ENCODE data around the gene OSER1.

The OSER1 gene

GRCh38 chr20:44176833-44177534 is 33.6 kb downstream of the OSER1 start:
- Histone ChIP-seq H3K36me3 (ENCODE audit: insufficient read depth, low read length) (no peaks in the 10 kb centered on the region), H3K9me3 (ENCODE audit: insufficient read depth, low read length, severe bottlenecking) (no peaks in the 10 kb centered on the region), H3K4me2 (ENCODE audit: insufficient read depth, low read length) (no peak overlapping the region), H3K4me3 (ENCODE audit: low read depth in 1 of 2, low read length in 2 of 2) (no peak overlapping the region), H3K27me3 (ENCODE audit: insufficient read depth, low read length, poor library complexity) (peaks cover 29% of the 10 kb centered on the region), H3K27ac (ENCODE audit: low read length) (no peak overlapping the region), H3K79me2 (ENCODE audit: insufficient read depth, low read length) (no peaks in the 10 kb centered on the region), H4K20me1 (ENCODE audit: insufficient read depth, low read length) (peaks cover 3% of the 10 kb centered on the region; the same call in 1 of the 2 replicates), H2AFZ (ENCODE audit: low read depth, low read length) (no peak overlapping the region), H3K4me1 (ENCODE audit: insufficient read depth, low read length) (no peaks in the 10 kb centered on the region), H3K9ac (ENCODE audit: low read depth, low read length) (no peak overlapping the region)
- no peak for TF ChIP-seq CTCF (IDR thresholded peaks at IDR 0.05; ENCODE audit: borderline replicate concordance, extremely low read depth, low read length, poor library complexity, severe bottlenecking)
- no peak for TF ChIP-seq EZH2 (IDR thresholded peaks at IDR 0.05; ENCODE audit: borderline replicate concordance, low read depth, low read length, severe bottlenecking)
- no peak for ATAC-seq (ENCODE audit: insufficient read depth, low read depth)
- no peak for DNase-seq

DNA sequence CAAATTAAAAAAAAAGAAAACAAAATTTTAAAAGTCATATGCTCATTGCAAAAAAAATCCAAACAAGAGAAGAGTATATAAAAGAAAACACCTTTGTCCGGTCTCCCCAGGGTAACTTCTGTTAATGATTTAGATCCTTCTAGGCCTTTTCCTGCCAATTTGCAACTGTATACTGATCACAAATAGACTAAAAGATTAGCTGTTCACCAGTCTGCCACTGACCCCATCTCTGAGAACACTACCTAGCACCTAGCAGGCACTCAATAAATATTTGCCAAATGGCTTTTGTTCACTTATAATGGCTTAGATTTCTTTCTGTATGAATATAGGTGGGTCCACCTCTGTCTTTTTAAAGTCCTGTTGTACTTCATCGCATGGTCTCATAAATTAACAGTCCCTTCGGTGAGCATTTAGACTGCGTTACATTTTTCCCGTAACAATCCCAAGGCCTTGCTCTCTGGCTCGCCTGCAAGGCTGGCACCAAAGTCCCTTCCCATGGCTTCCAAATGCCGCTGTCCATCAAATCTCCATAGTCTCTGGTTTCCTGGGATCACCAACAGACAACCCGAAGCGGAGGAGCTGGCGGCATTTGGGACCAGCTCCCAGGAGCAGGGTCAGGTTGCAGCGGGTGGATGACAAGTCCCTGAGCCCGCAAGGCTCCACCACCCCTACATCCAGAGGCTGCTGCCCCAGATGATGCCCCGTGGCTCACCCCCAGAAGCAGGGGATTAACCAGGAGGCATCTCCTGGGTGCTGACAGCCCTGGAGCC is 35.4 kb downstream of the OSER1 start:
- no peaks in the 10 kb centered on the region for H3K4me1 ChIP-seq (ENCODE audit: insufficient read depth, low read length)
- ATAC-seq (ENCODE audit: insufficient read depth, low read depth) (no peak), DNase-seq (no peak)
- no peak overlapping the region for H3K27ac ChIP-seq (ENCODE audit: low read length)
- no peak overlapping the region for H3K4me3 ChIP-seq (ENCODE audit: low read depth in 1 of 2, low read length in 2 of 2)
- H4K20me1 ChIP-seq (ENCODE audit: insufficient read depth, low read length): no peaks in the 10 kb centered on the region; the same call in 1 of the 2 replicates
- H3K27me3 ChIP-seq (ENCODE audit: insufficient read depth, low read length, poor library complexity): peaks cover 35% of the 10 kb centered on the region
- TF ChIP-seq CTCF (IDR thresholded peaks at IDR 0.05; ENCODE audit: borderline replicate concordance, extremely low read depth, low read length, poor library complexity, severe bottlenecking): no peak
- TF ChIP-seq EZH2 (IDR thresholded peaks at IDR 0.05; ENCODE audit: borderline replicate concordance, low read depth, low read length, severe bottlenecking): no peak
- no peak overlapping the region for H2AFZ ChIP-seq (ENCODE audit: low read depth, low read length)
- H3K36me3 ChIP-seq (ENCODE audit: insufficient read depth, low read length): no peaks in the 10 kb centered on the region
- no peaks in the 10 kb centered on the region for H3K9me3 ChIP-seq (ENCODE audit: insufficient read depth, low read length, severe bottlenecking)
- H3K4me2 ChIP-seq (ENCODE audit: insufficient read depth, low read length): no peak overlapping the region
- H3K79me2 ChIP-seq (ENCODE audit: insufficient read depth, low read length): no peaks in the 10 kb centered on the region
- H3K9ac ChIP-seq (ENCODE audit: low read depth, low read length): no peak overlapping the region

- Histone ChIP-seq H3K9me3 (ENCODE audit: insufficient read depth, low read length, severe bottlenecking) (no peaks in the 10 kb centered on the region), H3K4me2 (ENCODE audit: insufficient read depth, low read length) (no peak overlapping the region)
Observed at GRCh38 chr20:44173846-44174245, 36.7 kb downstream of the OSER1 start.

More at GRCh38 chr20:44173846-44174245, 36.7 kb downstream of the OSER1 start:
- Histone ChIP-seq H3K27ac (ENCODE audit: low read length) (no peak overlapping the region), H2AFZ (ENCODE audit: low read depth, low read length) (no peak overlapping the region), H4K20me1 (ENCODE audit: insufficient read depth, low read length) (no peaks in the 10 kb centered on the region; the same call in 1 of the 2 replicates), H3K36me3 (ENCODE audit: insufficient read depth, low read length) (no peaks in the 10 kb centered on the region), H3K4me1 (ENCODE audit: insufficient read depth, low read length) (no peaks in the 10 kb centered on the region), H3K4me3 (ENCODE audit: low read depth in 1 of 2, low read length in 2 of 2) (no peak overlapping the region), H3K9ac (ENCODE audit: low read depth, low read length) (no peak overlapping the region), H3K79me2 (ENCODE audit: insufficient read depth, low read length) (no peaks in the 10 kb centered on the region), H3K27me3 (ENCODE audit: insufficient read depth, low read length, poor library complexity) (peaks cover 33% of the 10 kb centered on the region)
- no peak for TF ChIP-seq CTCF (IDR thresholded peaks at IDR 0.05; ENCODE audit: borderline replicate concordance, extremely low read depth, low read length, poor library complexity, severe bottlenecking)
- no peak for TF ChIP-seq EZH2 (IDR thresholded peaks at IDR 0.05; ENCODE audit: borderline replicate concordance, low read depth, low read length, severe bottlenecking)
- ATAC-seq (ENCODE audit: insufficient read depth, low read depth) (no peak), DNase-seq (no peak)
